ENCODE data around the gene TPGS1. TPM values are rescaled to one million over a fixed set of nuclear protein-coding genes. Genes with fewer than 3 reads are reported as not detected.

The TPGS1 gene
- total and polyA plus RNA-seq, 2 of the 8 experiments (the other 6 are each of a cell fraction or from before 2014, with no cell fraction given) = 9.1 to 10.6 TPM

DNA sequence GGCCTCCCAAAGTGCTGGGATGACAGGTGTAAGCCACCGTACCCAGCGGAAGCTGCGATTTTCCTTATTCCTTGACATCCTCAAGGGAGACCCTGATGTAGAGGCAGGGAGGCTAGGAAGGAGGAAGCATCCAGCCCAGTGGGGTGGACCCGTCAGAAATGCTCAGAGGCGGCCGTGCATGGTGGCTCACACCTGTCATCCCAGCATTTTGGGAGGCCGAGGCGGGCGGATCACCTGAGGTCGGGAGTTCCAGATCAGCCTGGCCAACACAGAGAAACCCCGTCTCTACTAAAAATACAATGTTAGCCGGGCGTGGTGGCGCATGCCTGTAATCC lies 48.1 kb downstream of the TPGS1 start:
- WGBS, 2 experiments (ENCODE audit: extremely low coverage in 1 of 2, insufficient coverage in 1 of 2, insufficient read length in 1 of 2, insufficient replicate concordance in 2 of 2, low coverage in 1 of 2, low lambda C conversion rate in 2 of 2, missing lambda C conversion rate in 1 of 2) = 92% methylated on average over 11 of the region's 14 CpGs; no CpG with 5 or more reads in 1 of the 2 experiments
- H3K4ac ChIP-seq (replicated peaks; ENCODE audit: insufficient read length, low read depth, low read length) = no peak overlapping the region
- H4K8ac ChIP-seq (ENCODE audit: extremely low read depth, insufficient read depth, low read length) = no peak overlapping the region; the same call in 1 of the 2 replicates
- no peak overlapping the region for H2BK5ac ChIP-seq (ENCODE audit: low read depth, low read length)
- no peak overlapping the region for H3K4me3 ChIP-seq (ENCODE audit: extremely low read depth in 1 of 4, insufficient read depth in 2 of 4, low read depth in 3 of 4, low read length in 4 of 4)
- H3K4me2 ChIP-seq (ENCODE audit: insufficient read depth in 1 of 2, low read depth in 2 of 2, low read length in 2 of 2) = no peak overlapping the region
- H3K23ac ChIP-seq (ENCODE audit: insufficient read length) = no peak overlapping the region
- H2BK20ac ChIP-seq (ENCODE audit: low read length) = no peak overlapping the region
- H3K56ac ChIP-seq (replicated peaks; ENCODE audit: insufficient read length, low read depth, low read length) = no peak overlapping the region
- no peak overlapping the region for H3K18ac ChIP-seq (ENCODE audit: extremely low read depth, low read length)
- H3K36me3 ChIP-seq (ENCODE audit: control insufficient read depth in 2 of 4, insufficient read depth in 4 of 4, low read length in 3 of 4) = no peaks in the 10 kb centered on the region
- no peak for TF ChIP-seq SP4 (IDR thresholded peaks at IDR 0.05; ENCODE audit: low read length)
- no peak for TF ChIP-seq POLR2A (IDR thresholded peaks at IDR 0.05; ENCODE audit: control extremely low read depth in 1 of 2, low read depth in 2 of 2, low read length in 2 of 2)
- TF ChIP-seq BRCA1 (IDR thresholded peaks at IDR 0.05; ENCODE audit: low read depth, low read length) = no peak
- no peak for TF ChIP-seq CHD1 (IDR thresholded peaks at IDR 0.05; ENCODE audit: low read depth, low read length)
- no peak for TF ChIP-seq YY1 (IDR thresholded peaks at IDR 0.05; ENCODE audit: low read depth, low read length)
- TF ChIP-seq, protein P1, sequence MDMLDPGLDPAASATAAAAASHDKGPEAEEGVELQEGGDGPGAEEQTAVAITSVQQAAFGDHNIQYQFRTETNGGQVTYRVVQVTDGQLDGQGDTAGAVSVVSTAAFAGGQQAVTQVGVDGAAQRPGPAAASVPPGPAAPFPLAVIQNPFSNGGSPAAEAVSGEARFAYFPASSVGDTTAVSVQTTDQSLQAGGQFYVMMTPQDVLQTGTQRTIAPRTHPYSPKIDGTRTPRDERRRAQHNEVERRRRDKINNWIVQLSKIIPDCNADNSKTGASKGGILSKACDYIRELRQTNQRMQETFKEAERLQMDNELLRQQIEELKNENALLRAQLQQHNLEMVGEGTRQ (IDR thresholded peaks at IDR 0.05; ENCODE audit: low read length) = no peak
- H3K4me1 ChIP-seq (replicated peaks in 1 of 4; ENCODE audit: control insufficient read depth in 3 of 4, insufficient read depth in 4 of 4, low read length in 3 of 4) = peaks cover 0 to 3% (median under 1%) of the 10 kb centered on the region in 4 experiments; a peak in 4 of 7 replicates
- no peak overlapping the region for H2AK5ac ChIP-seq (ENCODE audit: low read depth, low read length)
- no peak overlapping the region for H3K27ac ChIP-seq (ENCODE audit: low read depth, low read length)
- no peak overlapping the region for H4K91ac ChIP-seq (replicated peaks; ENCODE audit: insufficient read length, low read length)
- no peak overlapping the region for H3K14ac ChIP-seq (ENCODE audit: insufficient read length)
- H3K23me2 ChIP-seq (ENCODE audit: low read depth, low read length) = no peaks in the 10 kb centered on the region; the same call in 1 of the 2 replicates
- no peak overlapping the region for H2AFZ ChIP-seq (ENCODE audit: low read length)
- H2BK120ac ChIP-seq (replicated peaks; ENCODE audit: low read depth, low read length) = no peak overlapping the region
- DNase-seq (ENCODE audit: low read depth in 1 of 2, low spot score in 2 of 2) (no peak), FAIRE-seq (no peak)
- no peaks in the 10 kb centered on the region for H3K79me2 ChIP-seq (ENCODE audit: control insufficient read depth in 1 of 2, insufficient read depth in 2 of 2, low read length in 2 of 2)
- H3K9ac ChIP-seq (replicated peaks in 1 of 4; ENCODE audit: extremely low read depth in 1 of 4, low read depth in 3 of 4, low read length in 3 of 4) = no peak overlapping the region
- H3K79me1 ChIP-seq (ENCODE audit: low read depth, low read length) = no peaks in the 10 kb centered on the region
- ChIA-PET CTCF (ENCODE audit: partially characterized antibody) (interaction anchor here (0.7 to 2.4 kb wide), 4 partner anchors 29 to 268 kb away, joined by 3 to 6 read pairs (median 3); no protein-coding TSS in a partner anchor), POLR2A (ENCODE audit: partially characterized antibody) (interaction anchor here (1.0 to 7.1 kb wide), 5 partner anchors 13 to 29 kb away, joined by 4 to 38 read pairs (median 6); partner anchors contain the start of gene CDC34)
- no peak overlapping the region for H4K5ac ChIP-seq (ENCODE audit: insufficient read length, low read depth, low read length)
- H3K9me3 ChIP-seq (ENCODE audit: insufficient read depth in 2 of 2, low read depth in 1 of 2, low read length in 1 of 2) = no peaks in the 10 kb centered on the region
- no peak overlapping the region for H2BK15ac ChIP-seq (ENCODE audit: low read length)
- peaks cover 0 to 2% of the 10 kb centered on the region in 2 experiments for H4K20me1 ChIP-seq (replicated peaks in 1 of 2; ENCODE audit: control insufficient read depth in 1 of 2, insufficient read depth in 2 of 2, low read length in 2 of 2)
- H3K27me3 ChIP-seq (replicated peaks in 1 of 4; ENCODE audit: control insufficient read depth in 3 of 4, extremely low read depth in 1 of 4, insufficient read depth in 3 of 4, low read length in 3 of 4) = no peaks in the 10 kb centered on the region
- H2BK12ac ChIP-seq (ENCODE audit: low read depth, low read length) = no peak overlapping the region
